NCI-H510A treated with DMSO at 0.1 percent for 48 hours (cell line): ENCODE data around the gene TEX13D.

Source experiments
- DNase-seq: peaks from one replicate; lab custom pipeline; 2025; lab: John Stamatoyannopoulos, UW

TEX13D gene

GRCh38 chrX:124348182-124348581 lies 15.7 kb downstream of the TEX13D start:
- no peak for DNase-seq

- no peak for DNase-seq
These were observed 16.5 kb downstream of the TEX13D start for GRCh38 chrX:124348885-124349453.

- no peak for DNase-seq
These were observed 22.2 kb downstream of the TEX13D start for GRCh38 chrX:124354648-124355047.

- no peak for DNase-seq
These were observed 26.4 kb downstream of the TEX13D start for GRCh38 chrX:124358800-124359383.

- no peak for DNase-seq
These were observed 29.6 kb downstream of the TEX13D start for GRCh38 chrX:124362072-124362471.

GRCh38 chrX:124362761-124363160 lies 30.3 kb downstream of the TEX13D start:
- no peak for DNase-seq

GRCh38 chrX:124369722-124370121 lies 37.3 kb downstream of the TEX13D start:
- no peak for DNase-seq

GRCh38 chrX:124373348-124373747 lies 40.9 kb downstream of the TEX13D start:
- no peak for DNase-seq

- no peak for DNase-seq
These were observed 46.2 kb downstream of the TEX13D start for GRCh38 chrX:124378643-124379042.

GRCh38 chrX:124383354-124383753 lies 50.9 kb downstream of the TEX13D start:
- DNase-seq, result no peak

GRCh38 chrX:124386401-124386800 lies 53.9 kb downstream of the TEX13D start:
- no peak for DNase-seq
